Non-pigmented ciliary epithelial cell (primary cell): ENCODE measurements around the gene MSRB2.

Experiments
- DNase-seq: peaks from one replicate; pipeline ENCODE4 v3.0.0-alpha.2; 2010; ENCODE audit warnings: low read depth

MSRB2 gene

DNA sequence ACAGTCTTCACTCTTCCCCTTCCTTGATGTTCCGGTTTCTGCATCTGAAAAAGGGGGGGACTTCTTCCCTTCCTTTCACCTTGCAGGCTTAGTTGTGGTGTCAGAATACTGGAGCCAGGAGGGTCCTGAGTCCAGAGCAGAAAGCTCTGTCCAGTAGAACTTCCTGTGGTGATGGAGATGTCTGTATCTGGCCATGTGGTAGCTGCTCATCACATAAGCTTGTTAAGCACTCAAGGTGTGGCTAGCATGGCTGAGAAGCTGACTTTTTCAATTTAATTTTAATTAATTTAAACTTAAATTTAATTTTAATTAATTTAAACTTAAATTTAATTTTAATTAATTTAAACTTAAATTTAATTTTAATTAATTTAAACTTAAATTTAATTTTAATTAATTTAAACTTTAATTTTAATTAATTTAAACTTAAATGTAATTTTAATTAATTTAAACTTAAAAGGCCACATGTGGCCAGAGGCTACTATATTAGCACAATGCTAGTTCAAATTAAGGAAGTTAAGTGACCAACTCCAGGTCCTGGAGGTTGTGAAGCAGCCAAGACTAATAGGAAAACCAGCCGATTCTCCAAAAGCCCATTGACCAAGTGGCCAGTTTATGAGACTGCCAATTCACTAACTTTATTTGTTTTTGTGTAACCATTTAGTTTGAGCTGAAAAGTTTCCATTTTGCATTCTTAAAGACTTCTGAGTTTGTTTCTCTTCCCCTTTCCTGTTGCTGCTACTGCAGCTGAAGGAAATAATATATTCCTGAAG is 16.3 kb downstream of the MSRB2 start:
- no peak for DNase-seq

DNA sequence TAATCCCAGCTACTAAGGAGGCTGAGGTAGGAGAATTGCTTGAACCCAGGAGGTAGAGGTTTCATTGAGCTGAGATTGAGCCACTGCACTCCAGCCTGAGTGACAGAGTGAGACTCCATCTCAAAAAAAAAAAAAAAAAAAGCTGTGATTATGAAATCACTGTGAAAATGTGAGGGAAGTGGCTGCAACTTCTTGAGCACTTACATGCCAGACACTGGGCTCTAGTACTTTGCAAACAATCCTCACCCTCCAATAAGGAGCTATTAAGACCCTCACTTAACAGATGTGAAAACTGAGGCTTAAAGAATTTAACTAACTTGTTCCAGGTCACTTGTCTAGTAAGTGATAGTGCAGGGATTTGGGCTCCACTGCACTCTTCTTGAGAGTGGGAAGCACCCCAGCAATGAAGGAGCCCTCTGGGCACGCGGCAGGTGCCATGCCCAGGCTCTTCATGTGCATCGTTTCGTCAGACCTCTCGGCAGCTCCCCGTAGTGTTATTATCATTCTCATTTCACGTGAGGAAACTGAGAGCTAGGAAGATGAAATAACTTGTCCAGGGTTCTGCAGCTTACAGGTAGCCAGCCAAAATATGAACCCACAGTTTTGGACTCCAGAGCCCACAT is 19.0 kb downstream of the MSRB2 start:
- no peak for DNase-seq

DNA sequence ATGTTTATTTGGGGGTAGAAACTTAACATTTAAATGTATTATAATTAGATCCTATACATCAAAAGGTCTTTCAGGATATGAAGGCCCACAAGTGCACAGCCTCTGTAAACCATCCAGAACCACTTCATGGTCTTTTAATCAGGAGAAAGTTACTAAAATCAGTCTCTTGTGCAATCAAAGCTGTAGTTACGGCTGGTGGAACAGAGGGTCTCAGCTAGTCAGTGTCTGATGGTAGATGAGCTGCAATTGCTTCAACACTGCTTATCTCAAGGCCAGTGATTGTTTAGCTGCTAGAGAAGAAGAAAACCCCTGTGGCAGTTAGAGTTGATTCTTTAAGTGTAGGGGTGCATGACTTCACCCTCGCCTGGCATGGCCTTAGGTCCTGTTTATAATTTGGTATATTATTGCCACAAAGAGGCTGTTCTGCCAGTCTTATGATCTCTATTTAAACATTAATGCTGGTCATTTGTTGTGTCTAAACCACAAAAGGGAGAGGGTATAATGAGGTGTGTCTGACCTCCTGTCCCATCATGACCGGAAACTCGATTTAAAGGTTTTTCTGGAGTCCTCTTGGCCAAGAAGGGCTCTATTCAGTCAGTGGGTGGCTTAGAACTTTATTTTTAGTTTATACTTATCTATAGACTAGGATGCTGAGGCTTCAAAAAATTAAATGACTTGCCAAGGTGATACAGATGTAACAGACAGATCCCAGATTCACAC is 21.3 kb downstream of the MSRB2 start:
- DNase-seq = no peak

DNA sequence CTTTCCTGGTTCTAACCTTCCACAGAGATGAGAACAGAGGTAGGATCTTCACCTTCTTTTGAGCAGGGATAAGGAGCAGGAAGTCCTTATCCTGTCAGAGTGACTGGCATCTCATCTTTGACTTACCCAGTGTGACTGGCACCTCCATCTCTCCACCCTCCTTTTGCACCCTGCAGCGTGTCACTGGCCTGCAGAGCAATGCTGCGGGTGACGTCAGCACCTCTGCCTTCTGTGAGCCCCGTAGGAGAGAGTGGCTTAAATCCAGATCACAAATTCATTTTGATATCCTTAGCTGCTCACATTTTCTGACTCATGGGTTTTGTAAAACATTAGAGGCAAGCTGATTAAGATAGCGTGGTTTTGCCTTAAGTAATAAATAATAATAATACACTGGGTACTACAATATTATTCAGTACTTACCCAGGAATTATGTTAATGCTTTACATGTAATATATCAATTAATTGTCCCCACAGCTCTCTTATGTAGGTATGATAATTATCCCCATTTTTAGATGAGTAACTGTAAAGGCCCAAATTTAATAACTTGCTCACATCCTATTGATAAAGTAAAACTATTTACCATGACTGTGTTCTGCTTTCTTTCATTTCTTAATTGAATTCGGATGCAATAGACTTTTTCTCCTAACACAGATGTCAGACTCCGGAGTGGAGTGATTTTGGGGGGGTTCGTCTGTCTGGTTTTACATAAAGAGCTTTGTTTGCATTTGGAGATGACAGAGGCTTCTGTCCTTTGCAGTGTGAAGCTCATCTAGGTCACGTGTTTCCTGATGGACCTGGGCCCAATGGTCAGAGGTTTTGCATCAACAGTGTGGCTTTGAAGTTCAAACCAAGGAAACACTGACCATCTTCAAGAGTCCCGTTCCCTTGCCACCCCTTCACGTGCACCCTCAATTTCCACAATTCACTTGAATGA is 24.9 kb downstream of the MSRB2 start:
- DNase-seq = no peak

DNA sequence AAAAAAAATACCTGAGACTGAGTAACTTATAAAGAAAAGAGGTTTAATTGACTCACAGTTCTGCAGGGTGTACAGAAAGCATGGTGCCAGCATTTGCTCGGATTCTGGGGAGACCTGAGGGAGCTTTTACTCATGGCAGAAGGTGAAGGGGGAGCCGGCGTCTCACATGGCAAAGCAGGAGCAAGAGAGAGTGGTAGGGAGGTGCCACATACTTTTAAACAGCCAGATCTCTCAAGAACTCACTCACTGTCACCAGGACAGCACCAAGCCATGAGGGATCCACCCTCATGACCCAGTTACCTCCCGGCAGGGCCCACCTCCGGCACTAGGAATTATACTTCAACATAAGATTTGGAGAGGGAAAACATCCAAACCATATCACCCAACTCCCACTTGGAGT is 25.8 kb downstream of the MSRB2 start:
- no peak for DNase-seq

DNA sequence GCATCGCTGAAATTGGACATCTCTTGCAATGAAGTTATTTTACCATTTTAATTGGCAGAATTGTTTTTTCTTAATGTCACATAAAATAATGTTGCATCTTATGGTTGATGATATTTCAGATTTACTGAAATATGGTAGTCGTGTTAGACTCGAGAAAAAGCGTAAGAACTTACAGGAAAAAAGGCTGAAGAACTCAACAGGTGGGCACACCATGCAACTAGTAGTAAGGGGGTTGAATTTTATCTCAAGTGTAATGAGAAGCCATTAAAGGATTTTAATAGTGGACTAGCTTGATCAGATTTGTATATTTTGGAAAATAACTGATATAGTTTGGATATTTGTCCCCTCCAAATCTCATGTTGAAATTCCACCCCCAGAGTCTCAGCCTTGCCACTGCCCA is 41.1 kb downstream of the MSRB2 start:
- DNase-seq = no peak

DNA sequence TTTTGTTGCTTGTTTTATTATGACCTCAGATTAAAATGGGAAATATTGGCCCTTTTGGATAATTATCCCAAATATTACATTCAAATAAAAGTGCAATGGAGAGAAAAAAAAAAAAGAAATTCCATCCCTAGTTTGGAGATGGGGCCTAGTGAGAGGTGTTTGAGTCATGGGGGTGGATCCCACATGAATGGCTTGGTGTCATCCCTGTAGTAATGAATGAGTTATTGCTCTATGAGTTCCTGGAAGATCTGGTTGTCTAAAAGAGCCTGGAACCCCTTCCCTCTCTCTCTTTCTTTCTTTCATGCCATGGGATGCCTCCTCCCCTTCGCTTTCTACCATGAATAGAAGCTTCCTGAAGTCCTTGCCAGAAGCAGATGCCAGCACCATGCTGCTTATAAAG is 44.3 kb downstream of the MSRB2 start:
- no peak for DNase-seq

DNA sequence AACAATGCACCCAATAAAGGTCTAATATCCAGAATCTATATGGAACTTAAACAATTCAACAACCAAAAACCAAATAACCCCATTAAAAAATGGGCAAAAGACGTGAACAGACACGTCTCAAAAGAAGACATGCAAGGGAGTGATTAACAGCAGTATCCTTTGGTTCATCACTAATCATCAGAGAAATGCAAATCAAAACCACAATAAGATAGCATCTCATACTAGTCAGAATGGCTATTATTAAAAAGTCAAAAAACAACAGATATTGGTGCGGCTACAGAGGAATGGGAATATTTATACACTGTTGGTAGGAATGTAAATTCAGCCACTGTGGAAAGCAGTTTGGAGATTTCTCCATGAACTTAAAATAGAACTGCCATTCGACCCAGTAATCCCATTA is 46.6 kb downstream of the MSRB2 start:
- no peak for DNase-seq

DNA sequence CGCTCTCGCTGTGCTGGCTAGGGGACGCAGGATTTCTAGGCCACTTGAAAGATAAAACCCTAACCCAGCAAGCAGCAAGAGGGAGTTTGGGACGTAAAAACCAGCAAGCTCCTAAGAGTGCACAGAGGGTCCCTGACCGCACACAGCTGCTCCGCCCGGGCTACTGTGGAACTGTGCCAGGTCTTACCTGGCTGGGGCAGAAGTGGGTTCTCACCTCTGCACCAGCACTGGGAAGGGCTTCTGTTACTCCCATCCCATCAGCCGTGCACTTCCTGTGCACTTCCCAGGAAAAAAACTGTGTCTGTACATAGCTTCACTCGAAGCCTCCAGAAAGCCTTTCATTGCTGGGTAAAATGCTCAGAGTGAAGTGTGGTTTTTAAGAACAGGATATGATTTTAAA is 50.9 kb downstream of the MSRB2 start:
- DNase-seq = no peak

DNA sequence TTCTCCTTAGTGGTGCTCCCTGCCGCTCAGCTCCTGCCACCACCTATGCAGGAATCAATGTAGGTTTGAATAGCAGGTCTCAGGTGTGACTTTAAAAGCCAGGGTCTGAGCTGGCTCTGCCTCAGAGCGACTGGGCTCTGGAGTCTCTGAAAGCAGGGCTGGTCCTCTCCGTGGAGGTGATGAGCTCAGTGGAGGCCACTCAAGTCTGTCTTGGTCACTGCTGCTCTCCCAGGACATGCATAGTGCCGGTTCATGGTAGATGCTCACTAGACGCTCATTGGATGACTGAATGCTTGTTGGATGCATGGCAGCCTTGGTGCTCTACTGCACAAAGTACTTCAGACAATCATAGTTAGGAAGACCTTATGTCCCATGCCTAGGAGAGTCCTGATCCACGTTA is 51.7 kb downstream of the MSRB2 start:
- no peak for DNase-seq

DNA sequence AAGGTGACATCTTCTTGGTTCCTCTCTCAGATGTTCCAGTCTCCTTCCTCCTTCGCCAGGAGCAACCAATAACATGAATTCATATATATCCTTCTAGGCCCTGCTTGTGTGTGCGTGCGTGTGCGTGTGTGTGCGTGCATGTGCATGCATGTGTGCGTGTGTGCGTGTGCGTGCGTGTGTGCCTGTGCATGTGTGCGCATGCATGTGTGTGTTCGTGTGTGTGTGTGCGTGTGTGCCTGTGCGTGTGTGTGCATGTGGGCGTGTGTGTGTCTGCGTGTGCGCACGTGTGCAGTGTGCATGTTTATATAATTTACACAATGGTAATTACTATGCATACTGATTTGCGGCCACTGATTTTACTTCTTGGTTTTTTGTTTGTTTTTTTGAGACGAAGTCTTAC is 52.8 kb downstream of the MSRB2 start:
- DNase-seq = no peak

DNA sequence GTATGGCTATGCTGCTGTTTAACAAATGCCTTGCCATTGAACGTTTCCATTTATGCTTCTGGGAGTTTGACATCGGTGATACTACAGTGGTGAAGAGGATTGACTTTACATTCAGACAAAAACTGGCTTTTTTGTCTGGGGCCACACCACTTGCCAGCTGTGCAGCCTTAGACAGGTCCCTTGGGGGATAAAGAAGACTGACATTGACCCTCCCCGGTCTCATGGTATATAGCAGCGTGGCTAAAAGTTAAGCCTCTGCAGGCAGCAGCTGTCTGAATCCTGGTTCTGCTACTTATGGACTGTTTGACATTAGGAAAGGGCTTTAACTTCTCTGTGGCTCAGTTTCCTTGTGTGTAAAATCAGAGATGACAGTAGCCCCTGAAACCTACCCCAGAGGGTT is 54.7 kb downstream of the MSRB2 start:
- DNase-seq = no peak

DNA sequence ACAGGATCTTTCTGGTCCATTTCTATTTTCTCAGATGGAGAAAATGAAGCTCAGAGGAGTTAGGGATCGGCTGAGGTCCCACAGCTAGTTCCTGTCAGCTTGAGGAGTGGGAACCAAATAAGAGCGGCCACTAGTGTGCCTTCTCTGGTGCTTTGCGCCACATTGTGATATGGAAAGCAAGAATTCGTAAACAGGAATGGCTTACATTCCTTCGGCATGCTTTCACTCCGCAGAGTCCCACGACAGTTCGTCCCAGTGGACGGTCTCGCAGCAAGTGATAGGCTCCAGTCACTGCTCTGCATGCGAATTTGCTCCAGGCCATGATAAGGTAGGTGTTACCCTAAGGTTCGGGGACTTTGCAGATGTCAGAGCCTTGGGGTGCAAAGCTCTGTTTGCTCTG is 55.2 kb downstream of the MSRB2 start:
- no peak for DNase-seq

DNA sequence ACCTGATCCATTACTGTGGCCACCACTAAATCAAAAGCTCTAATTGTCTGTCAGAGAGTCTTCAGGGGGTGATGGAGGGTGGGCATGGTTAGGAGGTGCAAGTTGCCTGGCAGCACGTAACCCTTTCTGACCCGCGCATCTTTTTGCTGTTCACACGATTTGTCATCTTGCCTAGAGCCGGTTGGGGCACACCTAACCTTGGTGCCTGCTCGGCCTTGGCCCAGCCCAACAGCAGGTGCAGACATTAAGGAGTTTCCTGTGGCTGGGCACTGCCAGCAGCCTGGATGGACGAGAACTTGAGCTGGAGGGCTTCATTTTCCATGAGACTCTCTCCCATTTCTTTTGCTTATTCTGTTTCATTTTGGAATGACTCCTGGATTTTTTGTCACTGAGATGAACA is 55.7 kb downstream of the MSRB2 start:
- DNase-seq = no peak

DNA sequence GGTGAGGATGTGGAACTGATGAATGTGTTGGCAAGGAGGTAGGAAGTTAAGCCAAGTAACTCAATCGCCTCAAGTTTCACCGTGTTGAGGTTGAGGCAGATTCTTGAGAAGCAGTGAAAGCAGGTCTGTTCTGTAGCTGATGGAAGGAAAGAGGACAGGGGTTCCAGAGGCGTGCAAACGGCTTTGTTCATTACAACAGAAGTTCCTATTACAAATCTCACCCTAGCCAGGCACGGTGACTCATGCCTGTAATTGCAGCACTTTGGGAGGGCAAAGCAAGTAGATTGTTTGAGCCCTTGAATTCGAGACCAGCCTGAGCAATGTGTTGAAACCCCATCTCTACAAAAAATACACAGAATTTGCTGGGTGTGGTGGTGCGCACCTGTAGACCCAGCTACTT is 59.8 kb downstream of the MSRB2 start:
- no peak for DNase-seq

DNA sequence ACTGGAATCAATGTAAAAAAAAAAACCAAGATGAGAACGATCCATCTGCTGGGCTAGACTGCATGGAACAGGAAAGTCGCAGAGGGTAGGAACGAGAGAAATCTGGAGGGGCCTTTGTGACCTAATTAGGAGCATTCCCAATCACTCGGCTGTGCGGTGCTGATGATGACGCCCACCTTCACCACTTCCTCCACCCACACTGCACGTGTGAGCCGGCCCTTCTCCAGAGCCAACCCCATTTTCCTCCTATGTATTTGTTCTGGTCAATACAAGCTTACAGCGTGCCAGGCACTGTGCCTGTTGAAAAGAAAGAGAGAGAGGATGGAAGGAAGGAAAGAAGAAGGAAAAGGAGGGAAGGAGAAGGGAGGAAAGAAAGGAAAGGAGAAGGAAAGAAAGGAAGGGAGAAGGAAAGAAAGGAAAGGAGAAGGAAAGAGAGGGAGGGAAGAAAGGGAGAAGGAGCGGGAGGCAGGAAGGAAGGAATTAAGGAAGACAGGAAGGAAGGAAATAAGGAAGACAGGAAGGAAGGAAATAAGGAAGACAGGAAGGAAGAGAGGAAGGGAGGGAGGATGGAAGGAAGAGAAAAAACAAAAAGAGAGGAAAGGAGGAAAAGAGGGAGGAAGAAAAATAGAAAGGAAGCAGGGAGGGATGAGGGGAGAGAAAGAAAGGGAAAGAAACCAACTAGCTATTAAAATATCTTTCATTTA is 61.2 kb downstream of the MSRB2 start:
- no peak for DNase-seq

DNA sequence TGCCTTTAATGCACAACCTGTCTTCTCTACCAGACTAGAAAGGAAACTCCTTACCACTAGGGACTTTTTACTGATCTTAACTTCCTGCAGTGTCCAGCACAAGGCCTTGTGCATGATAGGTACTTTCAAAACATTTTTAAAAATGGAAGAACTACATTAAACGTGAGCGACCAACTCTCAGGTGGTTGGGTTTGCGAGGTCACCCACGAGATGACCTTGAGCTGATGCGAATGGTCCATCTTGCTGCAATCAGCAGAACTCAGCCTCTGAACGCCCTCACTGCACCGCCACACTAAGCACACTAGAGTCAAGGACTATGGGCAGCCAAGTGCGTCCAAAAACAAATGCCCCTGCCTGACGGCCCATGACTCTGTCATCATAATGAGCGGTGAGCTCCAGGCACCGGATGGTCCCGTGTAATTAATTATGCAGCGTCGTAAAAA is 61.9 kb downstream of the MSRB2 start:
- no peak for DNase-seq

DNA sequence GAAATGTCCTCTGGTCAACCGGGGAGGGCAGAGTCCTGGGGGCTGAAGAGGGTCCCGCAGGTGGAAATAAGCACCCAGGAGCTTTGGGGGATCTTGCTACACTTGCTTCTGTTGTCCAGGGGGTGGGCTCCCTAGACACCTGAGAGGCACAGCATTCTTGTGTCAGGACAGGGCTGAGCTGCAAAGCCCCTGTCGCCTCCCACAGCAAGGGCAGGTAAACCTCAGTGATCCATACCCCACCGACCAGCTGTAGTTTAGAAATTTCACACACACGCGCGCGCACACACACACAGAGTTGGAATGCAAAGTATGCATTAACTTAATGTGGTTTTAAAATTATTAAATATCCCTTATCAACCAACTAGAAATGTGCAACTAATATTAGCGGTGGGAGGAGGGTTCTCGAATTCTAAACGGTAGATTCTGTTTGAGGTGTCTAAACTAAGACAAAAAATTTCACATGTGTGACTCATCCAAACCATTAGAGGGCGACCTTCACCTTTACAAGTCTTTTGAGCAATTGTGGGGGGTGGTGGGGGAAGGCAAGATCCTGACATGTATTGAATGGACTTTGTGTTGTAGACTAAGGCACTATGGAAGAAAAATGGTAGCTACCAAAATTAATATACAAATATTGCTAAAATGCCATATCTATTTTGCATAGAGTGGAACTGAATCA is 62.5 kb downstream of the MSRB2 start:
- peak; percentile 9 for DNase-seq

DNA sequence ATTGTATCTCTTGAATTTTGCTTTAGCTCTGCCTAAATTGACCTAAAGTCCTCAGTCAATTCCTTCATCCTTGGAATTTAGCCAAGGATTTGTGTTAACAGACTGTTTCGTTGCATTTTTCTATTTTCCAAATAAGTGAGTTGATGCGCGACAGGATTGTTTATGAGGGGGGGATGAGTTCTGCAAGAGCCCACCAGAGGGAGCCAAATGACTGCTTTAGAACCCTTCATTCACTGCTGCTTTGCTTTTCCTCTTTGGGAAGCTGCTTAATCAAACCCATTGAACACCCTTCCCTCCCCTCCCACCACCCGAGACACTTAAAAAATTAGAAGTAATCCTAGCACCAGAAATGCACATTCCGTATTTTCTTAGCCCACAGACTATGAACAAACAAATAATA is 63.0 kb downstream of the MSRB2 start:
- peak; percentile 14 for DNase-seq

DNA sequence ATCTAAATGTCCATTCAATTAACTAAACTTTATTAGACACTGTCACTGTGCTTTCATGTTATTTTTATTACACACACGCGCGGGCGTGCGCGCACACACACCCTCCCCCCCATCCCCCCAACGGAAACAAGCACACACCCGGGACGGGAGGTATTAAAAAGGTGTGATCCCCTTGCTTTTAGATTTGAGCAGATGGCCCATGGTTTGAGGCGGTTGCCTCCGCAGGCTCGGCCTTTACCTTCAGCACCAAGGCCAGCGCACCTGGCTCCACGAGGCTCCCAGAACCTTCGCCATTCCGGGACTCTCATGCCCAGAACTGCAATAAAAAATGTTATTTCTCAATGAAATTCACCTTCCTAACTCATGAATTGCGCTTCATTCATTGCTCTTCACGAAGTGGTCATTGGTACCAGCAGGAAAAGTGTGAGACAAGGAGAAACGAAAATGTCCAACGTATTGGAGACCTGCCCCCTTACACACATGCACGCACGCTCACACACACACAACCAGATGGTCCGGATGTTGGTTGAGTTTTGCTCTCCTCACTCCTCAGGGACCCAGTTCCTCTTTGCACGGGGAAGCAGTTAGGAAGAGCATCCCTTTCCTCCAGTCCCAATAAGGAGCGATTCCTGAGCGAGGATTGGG is 76.0 kb downstream of the MSRB2 start:
- DNase-seq = no peak
